Measurements from ENCODE around the gene ITGA8. TPM values are rescaled to one million over a fixed set of nuclear protein-coding genes. Genes with fewer than 3 reads are reported as not detected.

Gene ITGA8
- total RNA-seq, 3 donors from 2014 or later: not detected

DNA sequence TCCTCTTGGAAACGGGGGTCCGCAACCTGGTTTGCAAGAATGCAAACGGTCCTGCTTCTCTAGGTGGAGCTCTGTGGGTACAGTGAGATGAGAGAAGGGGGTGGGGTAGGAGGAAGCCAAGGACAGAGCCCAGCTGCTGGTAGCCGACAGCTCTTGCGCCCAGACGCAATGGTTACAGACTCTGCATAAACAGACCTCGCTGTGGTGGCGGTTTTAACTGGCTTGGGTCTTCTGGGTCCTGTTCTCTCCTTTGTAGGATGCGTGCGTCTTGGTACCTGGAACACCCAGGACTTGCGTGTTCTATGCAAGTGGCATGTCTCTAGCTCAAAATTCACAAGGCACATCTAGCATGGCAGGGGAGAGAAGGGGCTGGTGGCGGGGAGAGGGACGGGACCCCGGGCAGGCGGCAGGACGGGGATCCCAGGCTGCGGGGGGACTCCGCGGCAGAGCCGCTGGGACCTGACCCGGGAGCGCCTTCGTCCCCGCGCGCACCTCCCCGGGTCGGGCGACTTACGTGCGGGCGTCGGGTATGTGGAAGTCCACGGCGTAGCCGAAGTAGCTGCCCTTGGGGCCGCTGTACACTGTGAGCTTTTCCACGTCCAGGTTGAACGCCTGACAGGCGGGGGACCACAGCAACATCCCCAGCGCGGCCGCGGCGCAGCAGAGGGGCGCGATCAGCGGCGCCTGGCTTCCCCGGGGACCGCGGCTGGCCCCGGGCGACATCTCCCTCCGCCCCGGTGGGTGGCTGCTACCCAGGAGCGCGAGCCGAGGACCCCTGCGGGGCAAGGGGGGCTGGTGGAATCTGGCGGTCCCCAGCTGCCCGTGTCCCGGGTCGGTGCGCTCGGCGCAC lies 448 bp downstream of the ITGA8 start:
- ATAC-seq (peak in 1 of 2 donors; percentile 18), DNase-seq (no peak)
- Mint-ChIP-seq H3K4me3 (no peak overlapping the region), H3K36me3 (ENCODE audit: insufficient read depth) (no peaks in the 10 kb centered on the region), H3K27me3 (ENCODE audit: low read depth) (peaks cover 47% of the 10 kb centered on the region), H3K9me3 (no peaks in the 10 kb centered on the region), H3K4me1 (ENCODE audit: low read depth) (peaks cover 3% of the 10 kb centered on the region)

DNA sequence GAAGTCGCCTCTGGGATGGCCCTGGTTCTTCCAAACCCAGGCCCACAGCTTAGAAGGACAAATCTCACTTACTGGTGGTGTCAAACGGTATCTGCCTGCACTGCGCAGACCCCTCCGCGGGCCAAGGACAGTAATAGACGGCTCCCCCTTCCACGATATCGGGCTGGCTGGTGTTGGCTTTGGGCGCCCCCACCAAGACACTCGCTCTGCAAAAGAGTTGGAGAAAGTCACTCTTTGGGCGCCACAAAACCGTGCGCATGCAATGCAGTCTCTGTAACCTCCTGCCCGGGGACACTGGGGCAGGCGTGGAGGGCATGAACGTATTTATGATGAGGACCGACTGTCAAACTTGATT lies 1.1 kb downstream of the ITGA8 start:
- H3K27me3 Mint-ChIP-seq (ENCODE audit: low read depth): peaks cover 47% of the 10 kb centered on the region
- DNase-seq (no peak), ATAC-seq (no peak)
- H3K4me3 Mint-ChIP-seq: no peak overlapping the region
- peaks cover 3% of the 10 kb centered on the region for H3K4me1 Mint-ChIP-seq (ENCODE audit: low read depth)
- H3K9me3 Mint-ChIP-seq: no peaks in the 10 kb centered on the region
- H3K36me3 Mint-ChIP-seq (ENCODE audit: insufficient read depth): no peaks in the 10 kb centered on the region

DNA sequence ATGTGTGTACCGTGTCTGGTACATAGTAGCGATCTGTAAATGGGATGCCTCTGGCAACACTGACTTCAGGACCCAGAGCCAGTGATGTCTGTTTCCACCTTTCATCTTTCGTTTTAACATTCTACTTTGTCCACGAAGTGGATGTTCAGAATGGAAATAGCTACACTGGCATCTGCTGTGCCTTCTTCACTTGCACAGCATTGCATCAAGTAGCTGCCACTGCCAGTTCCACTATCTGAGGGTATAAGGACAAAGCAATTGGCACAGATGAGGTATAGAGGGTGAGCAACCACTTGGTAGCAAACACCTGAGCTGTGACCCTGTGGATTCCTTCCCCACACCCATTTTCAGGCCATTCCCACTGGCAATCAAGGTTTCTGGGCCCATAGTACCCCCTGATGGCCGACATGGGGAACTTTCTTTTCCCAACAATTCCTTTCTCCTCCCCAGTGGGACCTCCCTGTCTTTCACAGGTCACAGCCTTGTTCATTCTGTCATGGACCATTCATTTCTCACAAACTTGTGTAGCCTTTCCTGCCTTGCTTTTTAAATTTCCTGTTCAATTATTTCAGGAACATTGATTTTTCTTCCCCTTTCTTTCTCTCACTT lies 4.0 kb downstream of the ITGA8 start:
- H3K27me3 Mint-ChIP-seq (ENCODE audit: low read depth): peaks cover 27% of the 10 kb centered on the region
- no peak overlapping the region for H3K4me3 Mint-ChIP-seq
- no peaks in the 10 kb centered on the region for H3K9me3 Mint-ChIP-seq
- H3K36me3 Mint-ChIP-seq (ENCODE audit: insufficient read depth): no peaks in the 10 kb centered on the region
- no peak for ATAC-seq
- peaks cover 3% of the 10 kb centered on the region for H3K4me1 Mint-ChIP-seq (ENCODE audit: low read depth)
- DNase-seq: no peak

DNA sequence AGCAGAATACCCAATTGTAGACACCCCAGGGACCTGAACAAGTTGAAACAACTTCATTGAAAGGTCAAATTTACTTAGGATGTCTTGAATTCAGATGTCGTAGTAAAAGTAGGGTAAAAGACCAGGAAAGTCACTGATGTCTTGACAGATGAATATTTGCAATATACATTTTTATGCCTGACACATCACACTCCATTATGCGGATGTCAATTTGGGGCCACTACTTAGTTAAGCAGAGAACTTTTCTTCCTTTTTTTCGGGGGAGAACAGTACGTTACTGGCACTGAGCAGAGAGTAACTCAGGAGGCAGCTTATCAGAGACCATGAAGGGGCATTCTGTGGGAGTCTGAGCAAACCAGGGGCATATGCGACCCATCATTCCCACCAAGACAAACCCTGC lies 4.9 kb downstream of the ITGA8 start:
- peaks cover 25% of the 10 kb centered on the region for H3K27me3 Mint-ChIP-seq (ENCODE audit: low read depth)
- H3K9me3 Mint-ChIP-seq: no peaks in the 10 kb centered on the region
- no peak overlapping the region for H3K4me3 Mint-ChIP-seq
- H3K4me1 Mint-ChIP-seq (ENCODE audit: low read depth): peaks cover 3% of the 10 kb centered on the region
- no peak for DNase-seq
- ATAC-seq: no peak
- no peaks in the 10 kb centered on the region for H3K36me3 Mint-ChIP-seq (ENCODE audit: insufficient read depth)

DNA sequence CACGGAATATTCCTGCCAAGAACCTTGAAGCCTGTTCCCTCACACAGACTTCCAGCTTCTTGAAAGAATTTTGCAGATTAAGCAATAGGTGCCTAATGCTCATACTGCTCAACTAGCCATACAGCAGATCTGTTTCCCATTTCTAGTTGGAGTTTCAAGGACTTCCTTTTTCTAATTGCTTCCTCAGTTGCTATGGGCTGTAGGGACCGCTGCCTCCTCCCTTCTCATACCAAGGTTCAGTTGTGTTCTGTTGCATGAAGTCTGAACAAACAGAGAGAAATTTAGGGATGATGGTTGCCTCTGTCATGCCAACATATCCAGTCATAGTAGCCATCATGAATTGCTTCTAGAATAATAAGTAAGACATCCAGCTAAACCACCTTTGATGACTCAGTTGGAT lies 6.8 kb downstream of the ITGA8 start:
- H3K27me3 Mint-ChIP-seq (ENCODE audit: low read depth): peaks cover 15% of the 10 kb centered on the region
- H3K36me3 Mint-ChIP-seq (ENCODE audit: insufficient read depth): no peaks in the 10 kb centered on the region

DNA sequence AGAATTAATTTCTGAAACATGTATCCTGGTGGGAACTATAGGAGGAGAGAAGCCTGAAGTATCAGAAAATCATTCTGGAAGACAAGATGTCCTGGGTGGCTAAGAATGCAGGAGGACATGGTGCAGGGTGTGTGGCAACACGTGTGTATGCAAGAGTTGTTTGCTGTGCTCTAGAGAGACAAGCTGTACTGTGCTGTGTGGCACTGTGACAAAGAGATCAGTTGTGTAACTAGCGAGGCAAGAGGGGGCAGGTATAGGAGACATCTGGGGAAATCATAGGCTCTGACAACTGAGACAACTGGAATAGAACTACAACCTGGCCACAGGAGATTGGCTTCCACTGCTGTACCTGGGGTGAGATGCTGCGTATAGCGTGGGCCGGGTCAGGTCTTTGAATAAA lies 9.3 kb downstream of the ITGA8 start:
- H3K4me1 Mint-ChIP-seq (ENCODE audit: low read depth): no peaks in the 10 kb centered on the region
- ATAC-seq: no peak
- H3K36me3 Mint-ChIP-seq (ENCODE audit: insufficient read depth): no peaks in the 10 kb centered on the region
- no peak overlapping the region for H3K4me3 Mint-ChIP-seq
- no peaks in the 10 kb centered on the region for H3K9me3 Mint-ChIP-seq
- peaks cover 7% of the 10 kb centered on the region for H3K27me3 Mint-ChIP-seq (ENCODE audit: low read depth)
- DNase-seq: no peak

More for the DNA sequence above, 6.8 kb downstream of the ITGA8 start:
- Mint-ChIP-seq H3K4me3 (no peak overlapping the region), H3K9me3 (no peaks in the 10 kb centered on the region), H3K4me1 (ENCODE audit: low read depth) (no peaks in the 10 kb centered on the region)
- ATAC-seq: no peak
- DNase-seq: no peak

DNA sequence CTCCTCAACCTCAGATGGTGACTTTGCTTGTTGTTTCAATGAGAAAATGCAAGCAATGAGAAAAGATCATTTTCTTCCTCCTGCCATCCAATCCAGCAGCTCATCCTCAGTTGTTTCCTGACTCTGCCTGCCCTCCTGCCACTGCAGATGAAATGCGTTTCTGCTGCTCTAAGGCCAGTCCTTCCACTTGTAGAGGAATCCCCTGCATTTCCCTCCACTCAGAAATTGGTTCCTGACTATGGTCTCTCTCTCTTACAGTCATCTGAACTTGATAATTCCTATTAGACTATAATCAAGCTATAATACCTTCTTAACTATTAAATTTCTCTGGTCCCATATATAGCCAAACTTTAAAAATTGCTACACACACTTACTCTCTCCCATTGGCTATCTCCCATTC lies 14.4 kb downstream of the ITGA8 start:
- Mint-ChIP-seq H3K27me3 (ENCODE audit: low read depth) (peaks cover 4% of the 10 kb centered on the region), H3K4me3 (no peak overlapping the region), H3K36me3 (ENCODE audit: insufficient read depth) (no peaks in the 10 kb centered on the region)

DNA sequence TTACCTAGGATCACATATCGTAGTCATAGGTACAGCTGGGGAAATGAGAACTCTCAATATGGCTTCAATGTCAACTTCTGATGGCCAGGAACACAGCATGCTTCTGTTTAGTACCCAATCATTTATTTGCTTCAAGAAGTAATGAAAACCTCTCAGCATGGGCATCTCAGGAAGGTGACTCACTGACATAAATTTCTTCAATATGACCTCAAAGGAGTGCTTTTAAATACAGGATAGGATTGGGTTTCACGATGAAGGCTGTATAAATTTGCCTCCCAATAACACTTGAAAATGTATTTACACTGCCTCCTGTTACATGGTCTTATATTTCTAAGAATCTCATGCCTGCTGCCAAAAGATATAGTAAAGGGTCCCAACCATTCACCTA lies 15.1 kb downstream of the ITGA8 start:
- peaks cover 3% of the 10 kb centered on the region for H3K27me3 Mint-ChIP-seq (ENCODE audit: low read depth)
- DNase-seq (no peak), ATAC-seq (no peak)
- H3K9me3 Mint-ChIP-seq: no peaks in the 10 kb centered on the region
- no peak overlapping the region for H3K4me3 Mint-ChIP-seq
- no peaks in the 10 kb centered on the region for H3K4me1 Mint-ChIP-seq (ENCODE audit: low read depth)
- H3K36me3 Mint-ChIP-seq (ENCODE audit: insufficient read depth): no peaks in the 10 kb centered on the region

More for the DNA sequence above, 14.4 kb downstream of the ITGA8 start:
- ATAC-seq (no peak), DNase-seq (no peak)
- no peaks in the 10 kb centered on the region for H3K4me1 Mint-ChIP-seq (ENCODE audit: low read depth)
- H3K9me3 Mint-ChIP-seq: no peaks in the 10 kb centered on the region

DNA sequence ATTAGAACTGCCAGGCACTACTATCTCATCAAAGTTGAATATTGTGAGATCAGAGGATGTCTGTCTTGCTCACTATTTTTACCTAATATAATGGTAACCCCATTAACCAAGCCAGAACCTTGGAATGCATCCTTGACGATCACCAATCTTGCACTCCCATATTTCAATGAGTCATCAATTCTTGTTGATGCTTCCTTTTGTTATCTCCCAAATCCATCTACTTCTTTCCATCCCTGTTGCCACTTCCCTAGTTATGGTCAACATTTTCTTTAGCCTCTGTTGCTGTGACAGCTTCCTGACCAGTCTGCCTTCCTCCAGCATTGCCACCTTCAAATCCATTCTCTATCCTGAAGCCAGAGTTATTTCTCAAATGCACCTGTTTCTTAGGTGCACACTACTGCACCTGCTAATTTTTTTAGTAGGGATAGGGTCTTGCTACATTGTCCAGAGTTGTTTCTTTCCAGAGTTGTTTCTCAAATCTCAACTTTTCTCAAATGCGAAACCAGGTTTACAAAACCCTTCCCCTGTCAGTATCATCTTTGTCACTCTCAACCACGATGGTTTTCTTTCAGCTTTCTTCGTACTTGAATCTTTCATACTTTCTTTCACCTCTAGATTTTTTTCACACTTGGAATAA lies 15.7 kb downstream of the ITGA8 start:
- ATAC-seq: no peak
- Mint-ChIP-seq H3K27me3 (ENCODE audit: low read depth) (peaks cover 2% of the 10 kb centered on the region), H3K36me3 (ENCODE audit: insufficient read depth) (no peaks in the 10 kb centered on the region), H3K9me3 (no peaks in the 10 kb centered on the region), H3K4me3 (no peak overlapping the region), H3K4me1 (ENCODE audit: low read depth) (no peaks in the 10 kb centered on the region)
- DNase-seq: no peak

DNA sequence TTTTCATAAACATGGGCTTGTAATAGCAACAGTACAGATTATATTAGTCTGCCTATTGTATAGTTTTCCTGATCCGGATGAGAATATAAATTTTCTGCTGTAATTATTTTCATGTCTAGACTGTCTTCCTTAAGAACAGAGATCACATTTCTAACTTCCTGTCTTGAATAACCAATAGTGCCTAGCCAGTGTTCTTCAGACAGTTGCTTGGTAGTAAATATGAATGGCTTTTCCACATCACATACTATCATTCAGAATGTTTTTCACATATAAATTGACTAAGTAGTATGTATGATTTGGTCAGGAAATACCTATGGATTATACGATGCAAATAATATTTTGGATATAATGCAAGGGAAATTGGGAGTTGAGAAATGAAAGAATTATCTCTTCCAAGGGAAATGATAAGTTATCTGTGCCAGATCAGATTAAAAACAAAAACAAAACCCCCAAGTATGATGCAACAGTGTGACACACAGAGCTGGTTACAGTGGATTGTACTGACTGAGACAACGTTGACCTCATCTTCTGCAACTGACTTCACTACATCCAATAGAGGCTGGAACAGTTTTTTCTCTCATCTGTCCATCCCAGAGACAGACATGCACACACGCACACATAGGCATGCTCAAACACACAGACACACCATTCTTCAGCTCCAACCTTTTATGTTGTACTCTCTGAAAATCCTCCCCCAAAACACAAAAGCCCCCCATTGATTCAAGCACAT lies 16.4 kb downstream of the ITGA8 start:
- no peak overlapping the region for H3K4me3 Mint-ChIP-seq
- no peak for ATAC-seq
- peaks cover 2% of the 10 kb centered on the region for H3K27me3 Mint-ChIP-seq (ENCODE audit: low read depth)
- no peaks in the 10 kb centered on the region for H3K36me3 Mint-ChIP-seq (ENCODE audit: insufficient read depth)
- no peaks in the 10 kb centered on the region for H3K9me3 Mint-ChIP-seq
- H3K4me1 Mint-ChIP-seq (ENCODE audit: low read depth): no peaks in the 10 kb centered on the region
- no peak for DNase-seq

DNA sequence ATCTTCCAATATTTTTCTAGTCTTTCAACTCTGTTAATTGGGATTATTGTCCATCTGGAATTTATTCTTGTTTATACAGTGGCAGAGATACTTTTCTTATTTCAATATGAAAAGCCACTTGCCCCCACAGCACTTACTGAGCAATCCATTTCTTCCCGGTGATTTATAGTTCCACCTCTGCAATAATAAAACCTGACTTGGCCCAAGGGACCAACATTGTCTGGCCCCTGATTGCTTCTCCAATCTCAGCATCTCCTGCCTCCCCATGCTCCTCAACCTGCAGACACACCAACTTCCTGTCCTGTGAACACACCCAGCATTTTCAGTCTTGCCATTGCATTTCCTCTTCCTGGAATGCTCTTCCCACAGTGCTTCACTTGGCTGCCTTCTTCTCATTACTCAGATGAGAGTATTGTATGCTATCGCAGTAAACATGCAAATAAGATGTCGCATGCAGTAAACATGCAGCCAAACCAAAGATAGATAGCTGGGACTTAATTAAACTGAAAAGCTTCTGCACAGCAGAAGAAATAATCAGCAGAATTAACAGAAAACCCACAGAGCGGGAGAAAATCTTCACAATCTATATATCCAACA lies 19.5 kb downstream of the ITGA8 start:
- Mint-ChIP-seq H3K4me3 (no peak overlapping the region), H3K9me3 (no peaks in the 10 kb centered on the region), H3K27me3 (ENCODE audit: low read depth) (peaks cover 8% of the 10 kb centered on the region), H3K36me3 (ENCODE audit: insufficient read depth) (no peaks in the 10 kb centered on the region), H3K4me1 (ENCODE audit: low read depth) (no peaks in the 10 kb centered on the region)
- no peak for DNase-seq
- ATAC-seq: no peak

DNA sequence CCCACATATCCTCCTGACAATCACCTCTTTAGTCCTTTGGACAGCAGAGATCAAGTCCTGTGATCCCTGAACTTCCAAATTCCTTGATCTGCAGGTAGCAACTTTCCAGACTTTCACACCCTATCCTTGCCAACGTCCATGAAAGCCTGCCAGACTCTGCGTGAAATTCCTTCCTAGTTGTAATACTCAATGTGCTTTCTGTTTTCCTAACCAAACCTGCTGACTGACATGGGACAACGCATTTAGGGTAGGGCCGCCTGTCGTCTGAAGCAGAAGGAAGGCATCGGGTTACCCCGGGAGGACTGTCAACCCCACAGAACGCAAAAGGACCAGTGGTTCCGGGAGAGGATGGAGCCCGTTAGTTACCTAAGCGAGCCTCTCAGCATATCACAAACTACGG lies 23.9 kb downstream of the ITGA8 start:
- Mint-ChIP-seq H3K4me1 (ENCODE audit: low read depth) (no peaks in the 10 kb centered on the region), H3K9me3 (no peaks in the 10 kb centered on the region), H3K27me3 (ENCODE audit: low read depth) (peaks cover 7% of the 10 kb centered on the region), H3K4me3 (no peak overlapping the region), H3K36me3 (ENCODE audit: insufficient read depth) (no peaks in the 10 kb centered on the region)
- DNase-seq: no peak
- ATAC-seq: no peak

DNA sequence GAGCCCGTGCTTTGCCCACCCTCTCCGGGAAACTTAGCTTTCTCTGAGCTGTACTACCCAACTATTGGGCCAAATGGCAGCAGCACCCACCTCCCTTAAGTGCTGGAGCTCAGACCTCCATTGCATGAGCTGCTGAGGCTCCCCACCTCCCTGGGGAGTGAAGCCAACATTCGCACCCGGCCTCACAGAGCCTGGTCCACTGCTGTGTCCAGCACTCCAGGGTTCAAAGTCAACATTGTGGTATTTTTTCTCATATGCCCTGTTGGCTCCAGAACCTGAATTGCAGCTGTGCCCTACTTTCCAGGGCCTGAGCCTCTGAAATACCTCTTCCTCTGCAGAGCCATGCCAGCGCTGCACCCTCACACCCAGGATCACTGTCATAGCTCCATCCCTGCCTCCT lies 29.7 kb downstream of the ITGA8 start:
- DNase-seq: no peak
- ATAC-seq: no peak
- peaks cover 23% of the 10 kb centered on the region for H3K27me3 Mint-ChIP-seq (ENCODE audit: low read depth)
- no peaks in the 10 kb centered on the region for H3K36me3 Mint-ChIP-seq (ENCODE audit: insufficient read depth)
- no peaks in the 10 kb centered on the region for H3K4me1 Mint-ChIP-seq (ENCODE audit: low read depth)
- H3K4me3 Mint-ChIP-seq: no peak overlapping the region
- H3K9me3 Mint-ChIP-seq: no peaks in the 10 kb centered on the region

DNA sequence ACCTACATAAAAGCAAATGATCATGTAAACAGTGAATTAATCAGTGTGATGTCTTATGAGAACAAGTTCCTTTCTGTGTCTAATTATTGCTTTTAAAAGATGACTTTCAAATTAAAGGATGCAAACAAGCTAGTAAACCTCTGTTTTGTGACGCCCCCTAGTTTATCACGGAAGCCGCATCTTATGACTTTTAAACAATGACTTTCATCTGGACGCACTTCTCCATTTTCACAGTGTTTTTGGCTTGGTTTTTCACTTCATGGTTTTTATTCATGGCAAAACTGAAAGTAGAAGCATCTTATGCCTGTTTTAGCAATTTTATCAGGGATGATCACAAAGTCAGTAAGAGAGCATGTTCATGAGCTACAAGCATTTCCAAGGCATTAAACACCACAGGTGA lies 35.0 kb downstream of the ITGA8 start:
- H3K4me3 Mint-ChIP-seq: no peak overlapping the region
- H3K36me3 Mint-ChIP-seq (ENCODE audit: insufficient read depth): no peaks in the 10 kb centered on the region
- no peaks in the 10 kb centered on the region for H3K4me1 Mint-ChIP-seq (ENCODE audit: low read depth)
- ATAC-seq: no peak
- DNase-seq: no peak
- peaks cover 22% of the 10 kb centered on the region for H3K27me3 Mint-ChIP-seq (ENCODE audit: low read depth)
- H3K9me3 Mint-ChIP-seq: no peaks in the 10 kb centered on the region
